Measurements from ENCODE around the gene LGI4.

Gene LGI4

DNA sequence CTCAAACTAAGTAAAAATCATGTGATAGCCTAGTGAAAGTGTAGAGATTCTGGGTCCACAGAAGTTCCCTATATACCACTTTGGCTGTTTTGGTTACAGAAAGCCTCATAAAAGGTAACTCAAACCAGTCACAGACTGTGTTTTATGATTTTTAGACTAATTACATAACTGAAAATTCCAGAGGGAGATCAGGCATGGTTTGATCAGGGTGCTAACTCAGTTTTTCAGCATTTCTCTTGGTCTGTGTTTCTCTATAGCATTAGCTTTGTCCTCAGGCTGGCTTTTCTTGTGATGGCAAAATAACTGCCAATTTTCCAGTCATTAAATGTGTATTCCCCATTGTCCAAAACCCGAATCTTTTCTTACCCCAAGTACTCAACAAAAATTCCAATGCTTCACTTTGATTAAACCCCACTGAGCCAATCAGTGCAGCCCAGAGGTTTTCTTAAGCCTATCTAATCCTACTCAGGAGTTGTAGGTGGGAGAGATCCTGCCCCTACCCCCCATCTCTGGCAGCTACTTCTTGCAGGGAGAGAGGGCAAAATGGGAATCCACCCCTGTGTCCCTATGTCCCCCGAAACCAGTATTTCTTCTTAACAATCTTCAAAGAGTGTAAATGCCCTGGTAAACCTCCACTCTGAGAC lies 27.8 kb downstream of the LGI4 start:
- H3K4me2 ChIP-seq (ENCODE audit: insufficient read depth, low read length, poor library complexity, severe bottlenecking) = no peak overlapping the region
- H2BK5ac ChIP-seq (ENCODE audit: low read length) = no peak overlapping the region
- H3K79me1 ChIP-seq (ENCODE audit: low read depth, low read length) = no peaks in the 10 kb centered on the region
- no peak overlapping the region for H2BK120ac ChIP-seq (ENCODE audit: low read depth, low read length)
- H2BK12ac ChIP-seq (ENCODE audit: low read length) = no peak overlapping the region
- no peak overlapping the region for H3K9ac ChIP-seq (ENCODE audit: low read depth, low read length, poor library complexity)
- H3K4me1 ChIP-seq (ENCODE audit: control insufficient read depth in 2 of 2, insufficient read depth in 1 of 2, low read depth in 1 of 2, low read length in 2 of 2) = peaks cover 0 to 5% of the 10 kb centered on the region in 2 donors
- H3K23ac ChIP-seq (ENCODE audit: low read depth, low read length, poor library complexity) = no peak overlapping the region
- peaks cover 0 to 6% (median 0%) of the 10 kb centered on the region in 3 experiments for H3K27me3 ChIP-seq (ENCODE audit: control insufficient read depth in 3 of 3, insufficient read depth in 3 of 3, low read depth in 1 of 3, low read length in 3 of 3)
- H3K36me3 ChIP-seq (replicated peaks in 1 of 2; ENCODE audit: control insufficient read depth in 2 of 2, insufficient read depth in 2 of 2, low read length in 2 of 2) = no peaks in the 10 kb centered on the region
- no peak overlapping the region for H3K18ac ChIP-seq (ENCODE audit: low read length)
- H3K14ac ChIP-seq (ENCODE audit: low read length) = no peak overlapping the region
- no peak overlapping the region for H2AFZ ChIP-seq (ENCODE audit: low read length)
- no peak overlapping the region for H4K8ac ChIP-seq (ENCODE audit: low read depth, low read length)
- no peak overlapping the region for H4K91ac ChIP-seq (ENCODE audit: low read depth, low read length, poor library complexity)
- H2AK5ac ChIP-seq (ENCODE audit: low read depth, low read length) = no peak overlapping the region
- no peak for DNase-seq (ENCODE audit: low spot score)
- H2BK15ac ChIP-seq (ENCODE audit: low read length) = no peak overlapping the region
- no CpG with 5 or more reads among the region's 2 CpGs for WGBS, 2 donors (ENCODE audit: extremely low coverage in 2 of 2, insufficient read length in 2 of 2, insufficient replicate concordance in 1 of 2)
- no peak overlapping the region for H3K4me3 ChIP-seq (ENCODE audit: low read length in 2 of 2)
- H3K4ac ChIP-seq (ENCODE audit: low read length) = no peak overlapping the region
- no peak overlapping the region for H3K27ac ChIP-seq (replicated peaks; ENCODE audit: low read length)
- no peaks in the 10 kb centered on the region for H3K9me3 ChIP-seq (replicated peaks in 1 of 2; ENCODE audit: control insufficient read depth in 2 of 2, insufficient read depth in 1 of 2, low read depth in 1 of 2, low read length in 2 of 2)

GRCh38 chr19:35106291-35106583 lies 28.6 kb downstream of the LGI4 start:
- H2AFZ ChIP-seq (ENCODE audit: low read length) = no peak overlapping the region
- H4K91ac ChIP-seq (ENCODE audit: low read depth, low read length, poor library complexity) = no peak overlapping the region
- H3K9me3 ChIP-seq (replicated peaks in 1 of 2; ENCODE audit: control insufficient read depth in 2 of 2, insufficient read depth in 1 of 2, low read depth in 1 of 2, low read length in 2 of 2) = no peaks in the 10 kb centered on the region
- H3K79me1 ChIP-seq (ENCODE audit: low read depth, low read length) = no peaks in the 10 kb centered on the region
- H3K4me2 ChIP-seq (ENCODE audit: insufficient read depth, low read length, poor library complexity, severe bottlenecking) = no peak overlapping the region
- peak overlapping the region; percentile 2 for H3K18ac ChIP-seq (ENCODE audit: low read length)
- no peaks in the 10 kb centered on the region for H3K36me3 ChIP-seq (replicated peaks in 1 of 2; ENCODE audit: control insufficient read depth in 2 of 2, insufficient read depth in 2 of 2, low read length in 2 of 2)
- H2BK120ac ChIP-seq (ENCODE audit: low read depth, low read length) = no peak overlapping the region
- no peak overlapping the region for H3K14ac ChIP-seq (ENCODE audit: low read length)
- peak overlapping the region; percentile 44 for H3K23ac ChIP-seq (ENCODE audit: low read depth, low read length, poor library complexity)
- no peak for DNase-seq (ENCODE audit: low spot score)
- peak overlapping the region; percentile 68 for H2AK5ac ChIP-seq (ENCODE audit: low read depth, low read length)
- H2BK15ac ChIP-seq (ENCODE audit: low read length) = peak overlapping the region; percentile 65
- no peak overlapping the region for H3K4ac ChIP-seq (ENCODE audit: low read length)
- no peak overlapping the region for H2BK12ac ChIP-seq (ENCODE audit: low read length)
- H3K9ac ChIP-seq (ENCODE audit: low read depth, low read length, poor library complexity) = no peak overlapping the region
- H3K4me3 ChIP-seq (ENCODE audit: low read length in 2 of 2) = no peak overlapping the region
- no CpG with 5 or more reads among the region's 9 CpGs for WGBS, 2 donors (ENCODE audit: extremely low coverage in 2 of 2, insufficient read length in 2 of 2, insufficient replicate concordance in 1 of 2)
- H3K27me3 ChIP-seq (ENCODE audit: control insufficient read depth in 3 of 3, insufficient read depth in 3 of 3, low read depth in 1 of 3, low read length in 3 of 3) = peaks cover 0 to 6% (median 0%) of the 10 kb centered on the region in 3 experiments
- peaks cover 0 to 5% of the 10 kb centered on the region in 2 donors for H3K4me1 ChIP-seq (ENCODE audit: control insufficient read depth in 2 of 2, insufficient read depth in 1 of 2, low read depth in 1 of 2, low read length in 2 of 2)
- H3K27ac ChIP-seq (replicated peaks; ENCODE audit: low read length) = no peak overlapping the region
- H2BK5ac ChIP-seq (ENCODE audit: low read length) = no peak overlapping the region
- H4K8ac ChIP-seq (ENCODE audit: low read depth, low read length) = no peak overlapping the region

- H2BK12ac ChIP-seq (ENCODE audit: low read length) = peak overlapping the region; percentile 75
- H2AFZ ChIP-seq (ENCODE audit: low read length) = no peak overlapping the region
- H2AK5ac ChIP-seq (ENCODE audit: low read depth, low read length) = peak overlapping the region; percentile 68
- H3K9me3 ChIP-seq (replicated peaks in 1 of 2; ENCODE audit: control insufficient read depth in 2 of 2, insufficient read depth in 1 of 2, low read depth in 1 of 2, low read length in 2 of 2) = no peaks in the 10 kb centered on the region
- peaks cover 2% of the 10 kb centered on the region for H3K79me1 ChIP-seq (ENCODE audit: low read depth, low read length)
- no peak overlapping the region for H3K27ac ChIP-seq (replicated peaks; ENCODE audit: low read length)
- peak overlapping the region; percentile 38 for H3K9ac ChIP-seq (ENCODE audit: low read depth, low read length, poor library complexity)
- DNase-seq (ENCODE audit: low spot score) = no peak
- peak overlapping the region; percentile 65 for H2BK15ac ChIP-seq (ENCODE audit: low read length)
- H3K18ac ChIP-seq (ENCODE audit: low read length) = peak overlapping the region; percentile 20
- H3K36me3 ChIP-seq (replicated peaks in 1 of 2; ENCODE audit: control insufficient read depth in 2 of 2, insufficient read depth in 2 of 2, low read length in 2 of 2) = no peaks in the 10 kb centered on the region
- H3K14ac ChIP-seq (ENCODE audit: low read length) = no peak overlapping the region
- no peak overlapping the region for H2BK5ac ChIP-seq (ENCODE audit: low read length)
- no peak overlapping the region for H3K4ac ChIP-seq (ENCODE audit: low read length)
- H3K4me3 ChIP-seq (ENCODE audit: low read length in 2 of 2) = peak overlapping the region in 1 of 2 donors; percentile 57
- no peak overlapping the region for H2BK120ac ChIP-seq (ENCODE audit: low read depth, low read length)
- peak overlapping the region; percentile 44 for H3K23ac ChIP-seq (ENCODE audit: low read depth, low read length, poor library complexity)
- H3K4me2 ChIP-seq (ENCODE audit: insufficient read depth, low read length, poor library complexity, severe bottlenecking) = no peak overlapping the region
- peaks cover 0 to 5% of the 10 kb centered on the region in 2 donors for H3K4me1 ChIP-seq (ENCODE audit: control insufficient read depth in 2 of 2, insufficient read depth in 1 of 2, low read depth in 1 of 2, low read length in 2 of 2)
- H3K27me3 ChIP-seq (ENCODE audit: control insufficient read depth in 3 of 3, insufficient read depth in 3 of 3, low read depth in 1 of 3, low read length in 3 of 3) = peaks cover 0 to 3% (median 0%) of the 10 kb centered on the region in 3 experiments
- H4K91ac ChIP-seq (ENCODE audit: low read depth, low read length, poor library complexity) = no peak overlapping the region
- H4K8ac ChIP-seq (ENCODE audit: low read depth, low read length) = no peak overlapping the region
- no CpG with 5 or more reads among the region's 30 CpGs for whole genome bisulfite sequencing, 2 donors (ENCODE audit: extremely low coverage in 2 of 2, insufficient read length in 2 of 2, insufficient replicate concordance in 1 of 2)
Observed at GRCh38 chr19:35105411-35106290, 29.2 kb downstream of the LGI4 start.

- Histone ChIP-seq H2AFZ (ENCODE audit: low read length) (no peak overlapping the region), H2BK5ac (ENCODE audit: low read length) (no peak overlapping the region)
Observed at GRCh38 chr19:35105047-35105410, 29.8 kb downstream of the LGI4 start.

More at GRCh38 chr19:35105047-35105410, 29.8 kb downstream of the LGI4 start:
- H3K4me1 ChIP-seq (ENCODE audit: control insufficient read depth in 2 of 2, insufficient read depth in 1 of 2, low read depth in 1 of 2, low read length in 2 of 2) = peaks cover 0 to 7% of the 10 kb centered on the region in 2 donors
- H3K4me3 ChIP-seq (ENCODE audit: low read length in 2 of 2) = peak overlapping the region in 1 of 2 donors; percentile 57
- DNase-seq (ENCODE audit: low spot score) = no peak
- H2BK120ac ChIP-seq (ENCODE audit: low read depth, low read length) = no peak overlapping the region
- H4K91ac ChIP-seq (ENCODE audit: low read depth, low read length, poor library complexity) = no peak overlapping the region
- H3K9me3 ChIP-seq (replicated peaks in 1 of 2; ENCODE audit: control insufficient read depth in 2 of 2, insufficient read depth in 1 of 2, low read depth in 1 of 2, low read length in 2 of 2) = no peaks in the 10 kb centered on the region
- no peak overlapping the region for H3K27ac ChIP-seq (replicated peaks; ENCODE audit: low read length)
- no peak overlapping the region for H3K18ac ChIP-seq (ENCODE audit: low read length)
- peak overlapping the region; percentile 58 for H2BK12ac ChIP-seq (ENCODE audit: low read length)
- no CpG with 5 or more reads among the region's 6 CpGs for WGBS, 2 donors (ENCODE audit: extremely low coverage in 2 of 2, insufficient read length in 2 of 2, insufficient replicate concordance in 1 of 2)
- peak overlapping the region; percentile 24 for H3K9ac ChIP-seq (ENCODE audit: low read depth, low read length, poor library complexity)
- H3K23ac ChIP-seq (ENCODE audit: low read depth, low read length, poor library complexity) = peak overlapping the region; percentile 37
- H3K36me3 ChIP-seq (replicated peaks in 1 of 2; ENCODE audit: control insufficient read depth in 2 of 2, insufficient read depth in 2 of 2, low read length in 2 of 2) = no peaks in the 10 kb centered on the region
- no peak overlapping the region for H2AK5ac ChIP-seq (ENCODE audit: low read depth, low read length)
- no peak overlapping the region for H3K4me2 ChIP-seq (ENCODE audit: insufficient read depth, low read length, poor library complexity, severe bottlenecking)
- H3K79me1 ChIP-seq (ENCODE audit: low read depth, low read length) = peaks cover 4% of the 10 kb centered on the region
- H4K8ac ChIP-seq (ENCODE audit: low read depth, low read length) = no peak overlapping the region
- H2BK15ac ChIP-seq (ENCODE audit: low read length) = no peak overlapping the region
- H3K14ac ChIP-seq (ENCODE audit: low read length) = no peak overlapping the region
- no peak overlapping the region for H3K4ac ChIP-seq (ENCODE audit: low read length)
- peaks cover 0 to 3% (median 0%) of the 10 kb centered on the region in 3 experiments for H3K27me3 ChIP-seq (ENCODE audit: control insufficient read depth in 3 of 3, insufficient read depth in 3 of 3, low read depth in 1 of 3, low read length in 3 of 3)
